ENCODE measurements around the gene ILK.

DNA sequence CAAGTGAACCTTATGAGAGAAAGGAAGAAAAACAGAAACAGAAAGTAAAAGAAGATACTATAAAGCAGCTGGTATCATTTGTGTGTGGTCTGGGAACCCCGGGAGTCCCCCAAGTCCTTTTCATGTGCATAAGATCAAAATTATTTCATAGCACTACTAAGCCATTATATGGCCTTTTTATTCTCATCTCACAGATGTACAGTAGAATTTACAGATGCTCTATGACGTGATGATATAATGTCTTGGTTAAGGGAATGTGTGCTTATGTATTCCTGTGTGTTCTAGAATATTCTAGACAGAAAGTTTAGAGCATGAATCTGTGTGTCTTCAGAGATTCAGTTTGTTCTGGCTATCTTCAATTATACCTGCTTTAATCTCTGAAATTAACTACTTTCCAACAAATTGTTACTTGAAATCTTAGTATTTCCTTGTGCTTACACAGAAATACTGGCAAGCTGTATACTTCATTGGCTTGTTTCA lies 24.2 kb downstream of the ILK start:
- no peak for TF ChIP-seq POLR2A (IDR thresholded peaks at IDR 0.05)
- TF ChIP-seq EP300 (IDR thresholded peaks at IDR 0.05; ENCODE audit: low read depth) = no peak
- TF ChIP-seq, protein P1, sequence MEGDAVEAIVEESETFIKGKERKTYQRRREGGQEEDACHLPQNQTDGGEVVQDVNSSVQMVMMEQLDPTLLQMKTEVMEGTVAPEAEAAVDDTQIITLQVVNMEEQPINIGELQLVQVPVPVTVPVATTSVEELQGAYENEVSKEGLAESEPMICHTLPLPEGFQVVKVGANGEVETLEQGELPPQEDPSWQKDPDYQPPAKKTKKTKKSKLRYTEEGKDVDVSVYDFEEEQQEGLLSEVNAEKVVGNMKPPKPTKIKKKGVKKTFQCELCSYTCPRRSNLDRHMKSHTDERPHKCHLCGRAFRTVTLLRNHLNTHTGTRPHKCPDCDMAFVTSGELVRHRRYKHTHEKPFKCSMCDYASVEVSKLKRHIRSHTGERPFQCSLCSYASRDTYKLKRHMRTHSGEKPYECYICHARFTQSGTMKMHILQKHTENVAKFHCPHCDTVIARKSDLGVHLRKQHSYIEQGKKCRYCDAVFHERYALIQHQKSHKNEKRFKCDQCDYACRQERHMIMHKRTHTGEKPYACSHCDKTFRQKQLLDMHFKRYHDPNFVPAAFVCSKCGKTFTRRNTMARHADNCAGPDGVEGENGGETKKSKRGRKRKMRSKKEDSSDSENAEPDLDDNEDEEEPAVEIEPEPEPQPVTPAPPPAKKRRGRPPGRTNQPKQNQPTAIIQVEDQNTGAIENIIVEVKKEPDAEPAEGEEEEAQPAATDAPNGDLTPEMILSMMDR (IDR thresholded peaks at IDR 0.05) = no peak
- TF ChIP-seq POLR2AphosphoS5 (IDR thresholded peaks at IDR 0.05) = no peak
